Fibroblast of lung (primary cell): ENCODE data around the gene RGN. TPM values are rescaled to one million over a fixed set of nuclear protein-coding genes. Genes with fewer than 3 reads are reported as not detected.

Source experiments
- DNase-seq, 2 donors: peaks; one replicate each; pipeline versions ENCODE4 v3.0.0 to v3.0.0-alpha.2; 2010; ENCODE audit warnings: low read depth in 2 of 2
- H2AFZ ChIP-seq: 2 replicates; pipeline ENCODE4 v1.5.1; 2012; ENCODE audit warnings: low read length, control low read depth, inconsistent platforms
- H3K27ac ChIP-seq: 2 replicates; pipeline ENCODE4 v1.5.1; 2011; ENCODE audit warnings: low read length, control low read depth; ENCODE audit not compliant: insufficient read depth
- H3K27me3 ChIP-seq: 2 replicates; pipeline ENCODE4 v1.5.1; 2011; ENCODE audit warnings: mild to moderate bottlenecking, low read length; ENCODE audit not compliant: control insufficient read depth, insufficient read depth
- H3K36me3 ChIP-seq: 2 replicates; pipeline ENCODE4 v1.5.1; 2011; ENCODE audit warnings: low read length; ENCODE audit not compliant: control insufficient read depth, insufficient read depth
- H3K4me1 ChIP-seq: 2 replicates; pipeline ENCODE4 v1.5.1; 2011; ENCODE audit warnings: low read length; ENCODE audit not compliant: control insufficient read depth, insufficient read depth; ENCODE audit errors: extremely low read depth
- H3K4me2 ChIP-seq: 2 replicates; pipeline ENCODE4 v1.5.1; 2011; ENCODE audit warnings: low read length, control low read depth; ENCODE audit not compliant: insufficient read depth; ENCODE audit errors: extremely low read depth
- H3K4me3 ChIP-seq, 4 experiments: fragments of 200-600 bp in 1 of 4; sonication (generic) in 1 of 4; replicated peaks in 1 of 4; 2 replicates each; pipeline ENCODE4 v1.5.1; 2011 to 2016; ENCODE audit warnings: low read length in 4 of 4, low read depth in 3 of 4, mild to moderate bottlenecking in 3 of 4, control low read depth in 2 of 4, inconsistent platforms in 1 of 4, mixed read lengths in 1 of 4; ENCODE audit not compliant: insufficient read depth in 1 of 4; ENCODE audit errors: control extremely low read depth in 1 of 4
- H3K79me2 ChIP-seq: 2 replicates; pipeline ENCODE4 v1.5.1; 2012; ENCODE audit warnings: mild to moderate bottlenecking, low read length, inconsistent platforms; ENCODE audit not compliant: control insufficient read depth, insufficient read depth
- H3K9ac ChIP-seq: 2 replicates; pipeline ENCODE4 v1.5.1; 2011; ENCODE audit warnings: mild to moderate bottlenecking, low read length, control low read depth; ENCODE audit not compliant: insufficient read depth
- H3K9me3 ChIP-seq: 2 replicates; pipeline ENCODE4 v1.5.1; 2012; ENCODE audit warnings: low read depth, low read length; ENCODE audit not compliant: control insufficient read depth, insufficient read depth
- H4K20me1 ChIP-seq: 2 replicates; pipeline ENCODE4 v1.5.1; 2011; ENCODE audit warnings: low read length; ENCODE audit not compliant: control insufficient read depth, insufficient read depth; ENCODE audit errors: extremely low read depth
- EZH2 ChIP-seq: IDR thresholded peaks from 2 replicates; pipeline ENCODE4 v1.5.1; 2012; ENCODE audit warnings: low read length, control low read depth, mild to moderate bottlenecking; ENCODE audit errors: missing control alignments
- polyA minus RNA-seq: library from RNA; depleted of rRNA, polyadenylated mRNA; stranded (reverse); fragments of >200 nt; gene quantifications from 2 replicates; pipeline ENCODE4 v1.2.3, GENCODE V29; 2011; ENCODE audit warnings: low replicate concordance
- polyA plus RNA-seq, 2 donors: library from polyadenylated mRNA; depleted of rRNA in 1 of 2; stranded (reverse) in 1 of 2; unstranded in 1 of 2; fragments of >200 nt; gene quantifications; 2 replicates each; pipeline ENCODE4 v1.2.1, GENCODE V29; 2011 to 2012; ENCODE audit warnings: missing spikeins in 1 of 2
- total RNA-seq: library from RNA; depleted of rRNA; stranded (reverse); fragments of >200 nt; gene quantifications from 2 replicates; pipeline ENCODE4 v1.2.1, GENCODE V29; 2014
- TF ChIP-seq, protein P1 (sequence below), 2 donors: IDR thresholded peaks in 1 of 2; conservative IDR thresholded peaks in 1 of 2; 1 replicate in 1 of 2; 2 replicates in 1 of 2; pipeline ENCODE4 v1.5.1; 2011 to 2012; ENCODE audit warnings: low read length in 2 of 2, control low read depth in 1 of 2, inconsistent platforms in 1 of 2, low read depth in 1 of 2, mild to moderate bottlenecking in 1 of 2

RGN gene
- total RNA-seq, result 15.4 and 23.8 TPM in 2 replicates
- polyA plus RNA-seq, result 7.0 and 7.4 TPM in 2 replicates
- polyA plus RNA-seq (2012), result 8.5 and 8.8 TPM in 2 replicates
- polyA minus RNA-seq, result 4.3 TPM in 1 of 2 replicates, not detected in the other

DNA sequence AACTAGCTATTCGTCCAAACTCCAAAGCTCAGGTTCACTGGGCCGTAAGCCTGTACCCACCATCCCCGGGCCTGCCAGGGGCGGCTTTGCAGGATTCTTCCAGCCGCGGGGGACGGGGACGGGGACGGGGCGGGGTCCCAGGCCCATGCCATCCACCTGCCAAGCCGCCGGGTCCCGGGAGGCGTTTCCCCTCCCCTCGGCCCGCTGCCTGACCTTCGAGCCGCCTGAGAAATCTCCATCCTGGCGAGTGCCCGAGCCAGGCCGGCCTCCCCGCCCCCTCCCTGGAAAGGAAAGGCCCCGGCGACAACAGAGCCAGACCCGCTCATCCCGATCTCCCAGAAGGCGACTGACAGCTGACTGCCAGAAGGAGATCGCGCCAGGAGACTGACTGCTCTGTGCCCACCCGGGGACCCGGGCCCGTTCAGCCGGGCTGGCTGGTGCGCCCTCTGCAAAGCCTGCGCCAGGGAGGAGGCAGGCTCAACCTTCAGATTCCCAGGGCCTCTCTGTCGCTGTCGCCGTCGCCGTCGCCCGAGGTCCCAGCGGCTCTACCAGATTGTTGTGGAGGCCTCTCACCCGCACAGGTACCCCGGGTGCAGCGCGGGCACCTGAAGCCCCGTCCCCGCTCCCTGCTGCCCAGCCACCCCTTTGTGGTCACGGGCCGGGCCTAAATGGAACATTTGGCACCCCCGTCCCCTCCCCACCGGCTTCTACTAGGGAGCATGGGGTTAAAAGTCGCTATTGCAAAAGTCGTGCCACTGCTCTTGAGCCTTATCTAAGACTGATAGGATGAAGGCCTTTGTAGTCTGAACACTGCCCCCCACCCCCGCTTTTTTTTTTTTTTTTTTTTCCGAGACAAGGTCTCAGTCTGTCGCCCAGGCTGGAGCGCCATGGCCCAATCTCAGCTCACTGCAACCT lies at the start of gene RGN:
Gene RGN (plus strand): TSS at position 315 of the 915 bp plus-strand sequence. CDS start 2,702 bp downstream, outside the sequence.
- peak within 1 kb of the TSS; percentile 27 for H3K27ac ChIP-seq
- peak within 1 kb of the TSS; percentile 49 for H2AFZ ChIP-seq
- H3K4me3 ChIP-seq, result peak within 1 kb of the TSS; percentile 6 to 53 (median 28)
- H3K79me2 ChIP-seq, result no peaks in the 10 kb centered on the region
- H4K20me1 ChIP-seq, result no peaks in the 10 kb centered on the region
- H3K4me2 ChIP-seq, result peak within 1 kb of the TSS; percentile 71
- peak within 1 kb of the TSS; percentile 53 for H3K9ac ChIP-seq
- no peaks in the 10 kb centered on the region for H3K36me3 ChIP-seq
- no peak for TF ChIP-seq EZH2
- TF ChIP-seq, protein P1, sequence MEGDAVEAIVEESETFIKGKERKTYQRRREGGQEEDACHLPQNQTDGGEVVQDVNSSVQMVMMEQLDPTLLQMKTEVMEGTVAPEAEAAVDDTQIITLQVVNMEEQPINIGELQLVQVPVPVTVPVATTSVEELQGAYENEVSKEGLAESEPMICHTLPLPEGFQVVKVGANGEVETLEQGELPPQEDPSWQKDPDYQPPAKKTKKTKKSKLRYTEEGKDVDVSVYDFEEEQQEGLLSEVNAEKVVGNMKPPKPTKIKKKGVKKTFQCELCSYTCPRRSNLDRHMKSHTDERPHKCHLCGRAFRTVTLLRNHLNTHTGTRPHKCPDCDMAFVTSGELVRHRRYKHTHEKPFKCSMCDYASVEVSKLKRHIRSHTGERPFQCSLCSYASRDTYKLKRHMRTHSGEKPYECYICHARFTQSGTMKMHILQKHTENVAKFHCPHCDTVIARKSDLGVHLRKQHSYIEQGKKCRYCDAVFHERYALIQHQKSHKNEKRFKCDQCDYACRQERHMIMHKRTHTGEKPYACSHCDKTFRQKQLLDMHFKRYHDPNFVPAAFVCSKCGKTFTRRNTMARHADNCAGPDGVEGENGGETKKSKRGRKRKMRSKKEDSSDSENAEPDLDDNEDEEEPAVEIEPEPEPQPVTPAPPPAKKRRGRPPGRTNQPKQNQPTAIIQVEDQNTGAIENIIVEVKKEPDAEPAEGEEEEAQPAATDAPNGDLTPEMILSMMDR (conservative IDR thresholded peaks at IDR 0.05 in 1 of 2, IDR thresholded peaks at IDR 0.05 in 1 of 2; ENCODE audit: low read depth in 1 of 2, low read length in 2 of 2), result no peak
- H3K9me3 ChIP-seq, result no peaks in the 10 kb centered on the region
- H3K27me3 ChIP-seq, result no peaks in the 10 kb centered on the region
- DNase-seq, result peak in 1 of 2 donors; percentile 12
- peaks cover 2% of the 10 kb centered on the region for H3K4me1 ChIP-seq

DNA sequence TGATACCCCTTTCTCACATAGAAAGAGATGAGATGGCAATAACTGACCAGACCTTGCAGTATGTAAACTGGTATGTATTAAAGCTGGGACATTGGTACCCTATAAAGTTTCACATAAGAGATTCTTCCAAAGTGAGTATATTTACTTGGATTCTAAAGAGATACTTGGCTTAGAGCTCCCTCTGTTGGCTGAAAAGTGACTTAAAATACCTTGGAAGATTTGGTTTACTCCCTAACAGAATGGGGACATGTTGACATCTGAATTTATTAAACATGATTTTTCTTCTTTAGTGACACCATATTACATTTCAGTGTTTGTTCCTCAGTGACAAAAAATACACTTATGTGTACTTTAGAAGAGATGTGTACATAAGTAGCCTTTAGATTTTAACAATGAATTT lies 47.9 kb upstream of the RGN start:
- no peaks in the 10 kb centered on the region for H3K79me2 ChIP-seq
- H3K27ac ChIP-seq, result no peak overlapping the region
- H3K4me1 ChIP-seq, result no peaks in the 10 kb centered on the region
- no peak overlapping the region for H2AFZ ChIP-seq
- peak; percentile 50 to 80 for DNase-seq
- H3K4me3 ChIP-seq, result no peak overlapping the region
- H4K20me1 ChIP-seq, result no peaks in the 10 kb centered on the region
- H3K36me3 ChIP-seq, result no peaks in the 10 kb centered on the region
- no peak overlapping the region for H3K9ac ChIP-seq
- TF ChIP-seq EZH2, result no peak
- TF ChIP-seq, protein P1 (conservative IDR thresholded peaks at IDR 0.05 in 1 of 2, IDR thresholded peaks at IDR 0.05 in 1 of 2; ENCODE audit: low read depth in 1 of 2, low read length in 2 of 2), result peak; percentile 14 to 42
- no peaks in the 10 kb centered on the region for H3K27me3 ChIP-seq
- no peaks in the 10 kb centered on the region for H3K9me3 ChIP-seq
- no peak overlapping the region for H3K4me2 ChIP-seq

DNA sequence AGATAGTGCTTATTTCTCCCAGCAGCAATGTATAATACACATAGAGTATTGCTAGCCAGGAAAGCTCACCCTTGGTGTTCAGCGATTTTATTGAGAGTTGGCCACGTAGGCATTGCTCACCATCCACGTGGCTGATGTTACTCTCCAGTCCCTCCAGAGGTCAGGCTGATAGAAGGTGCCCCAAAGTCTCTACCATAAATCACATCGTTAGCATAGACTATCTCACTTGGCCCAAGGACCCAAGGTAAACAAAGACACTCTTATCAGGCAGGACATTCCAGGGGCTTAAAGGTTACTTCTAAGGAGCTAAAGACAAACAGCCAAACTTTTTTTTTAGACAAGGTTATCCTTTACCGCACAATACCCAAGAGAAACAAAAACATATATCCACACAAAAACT lies 30.3 kb upstream of the RGN start:
- Histone ChIP-seq H3K36me3 (no peaks in the 10 kb centered on the region), H3K4me2 (no peak overlapping the region), H3K9me3 (no peaks in the 10 kb centered on the region), H3K9ac (no peak overlapping the region), H3K4me1 (no peaks in the 10 kb centered on the region), H3K4me3 (no peak overlapping the region), H4K20me1 (no peaks in the 10 kb centered on the region), H2AFZ (no peak overlapping the region), H3K27me3 (no peaks in the 10 kb centered on the region), H3K79me2 (no peaks in the 10 kb centered on the region), H3K27ac (no peak overlapping the region)
- no peak for TF ChIP-seq EZH2
- peak in 1 of 2 donors; percentile 6 for DNase-seq
